MM.1S (cell line): ENCODE results near the gene NCSTN.

Experiments used
- DNase-seq: peaks from one replicate; pipeline ENCODE4 v3.0.0-alpha.2; 2015
- H2AFZ ChIP-seq: fragments of 300-600 bp; sonication (generic); 2 replicates; pipeline ENCODE4 v1.6.0; 2016; ENCODE audit warnings: antibody characterized with exemption, low read length
- H3F3A ChIP-seq: fragments of 300-600 bp; sonication (generic); 2 replicates; pipeline ENCODE4 v1.6.1; 2016; ENCODE audit warnings: mild to moderate bottlenecking, antibody characterized with exemption, low read length, moderate library complexity, mixed read lengths; ENCODE audit not compliant: insufficient read depth
- H3K27ac ChIP-seq: fragments of 300-600 bp; sonication (generic); 2 replicates; pipeline ENCODE4 v1.5.1; 2016; ENCODE audit warnings: mild to moderate bottlenecking, low read length
- H3K27me3 ChIP-seq: fragments of 300-600 bp; sonication (generic); replicated peaks from 2 replicates; pipeline ENCODE4 v1.6.0; 2016; ENCODE audit warnings: low read length; ENCODE audit not compliant: insufficient read depth
- H3K36me3 ChIP-seq: fragments of 300-600 bp; sonication (generic); replicated peaks from 2 replicates; pipeline ENCODE4 v1.6.1; 2016; ENCODE audit warnings: mild to moderate bottlenecking, low read length, mixed read lengths; ENCODE audit not compliant: insufficient read depth
- H3K4me1 ChIP-seq: fragments of 300-600 bp; sonication (generic); 2 replicates; pipeline ENCODE4 v1.6.1; 2016; ENCODE audit warnings: low read length, mixed read lengths
- H3K4me2 ChIP-seq: fragments of 300-600 bp; sonication (generic); 2 replicates; pipeline ENCODE4 v1.6.0; 2016; ENCODE audit warnings: low read depth, low read length
- H3K4me3 ChIP-seq: fragments of 300-600 bp; sonication (generic); 2 replicates; pipeline ENCODE4 v1.5.1; 2016; ENCODE audit warnings: low read length, mixed read lengths
- H3K79me2 ChIP-seq: fragments of 300-600 bp; sonication (generic); 2 replicates; pipeline ENCODE4 v1.6.1; 2016; ENCODE audit warnings: mixed run types, low read length, mixed read lengths
- H3K9ac ChIP-seq: fragments of 300-600 bp; sonication (generic); 2 replicates; pipeline ENCODE4 v1.6.1; 2016; ENCODE audit warnings: low read length, mixed read lengths
- H3K9me2 ChIP-seq: fragments of 300-600 bp; sonication (generic); replicated peaks from 2 replicates; pipeline ENCODE4 v1.6.1; 2016; ENCODE audit warnings: mild to moderate bottlenecking, low read length, mixed read lengths; ENCODE audit not compliant: insufficient read depth
- H3K9me3 ChIP-seq: fragments of 300-600 bp; sonication (generic); replicated peaks from 2 replicates; pipeline ENCODE4 v1.6.1; 2016; ENCODE audit warnings: mild to moderate bottlenecking, low read length, mixed read lengths; ENCODE audit not compliant: insufficient read depth
- H4K20me1 ChIP-seq: fragments of 300-600 bp; sonication (generic); 2 replicates; pipeline ENCODE4 v1.6.1; 2016; ENCODE audit warnings: mild to moderate bottlenecking, low read length, moderate library complexity, mixed read lengths; ENCODE audit not compliant: insufficient read depth
- EZH2 ChIP-seq: fragments of 300-600 bp; sonication (generic); optimal IDR thresholded peaks from 2 replicates; pipeline ENCODE3; 2017; ENCODE audit warnings: low read depth, mild to moderate bottlenecking, antibody characterized with exemption, low read length, mixed read lengths
- EZH2phosphoT487 ChIP-seq: fragments of 300-600 bp; sonication (generic); IDR thresholded peaks from 2 replicates; pipeline ENCODE4 v1.6.1; 2018; ENCODE audit warnings: antibody characterized with exemption, low read length
- TF ChIP-seq, protein P1 (sequence below): fragments of 300-600 bp; sonication (generic); IDR thresholded peaks from 2 replicates; pipeline ENCODE4 v1.5.1; 2016; ENCODE audit warnings: antibody characterized with exemption, low read length, mixed read lengths

Gene NCSTN

DNA sequence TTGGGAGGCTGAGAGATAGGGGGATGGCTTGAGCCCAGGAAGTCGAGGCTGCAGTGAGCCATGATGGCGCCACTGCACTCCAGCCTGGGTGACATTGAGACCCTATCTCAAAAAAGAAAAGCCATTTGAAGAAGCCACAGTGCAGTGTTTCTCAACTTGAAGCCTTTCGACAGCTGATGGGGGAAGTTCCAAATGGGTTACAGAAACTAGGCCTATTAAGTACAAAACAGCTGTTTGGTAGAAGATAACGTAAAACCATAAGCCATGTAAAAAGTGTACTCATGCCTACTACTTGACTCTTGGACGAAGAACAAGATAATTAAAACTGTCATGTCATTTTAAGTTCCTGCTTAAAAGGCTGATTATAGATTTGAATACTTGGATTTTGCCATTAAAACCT is 16.8 kb upstream of the NCSTN start:
- Histone ChIP-seq H3K36me3 (peaks cover 27% of the 10 kb centered on the region; the same call in 1 of the 2 replicates), H3K4me1 (no peaks in the 10 kb centered on the region), H2AFZ (no peak overlapping the region), H3K27ac (no peak overlapping the region), H3K9me3 (no peaks in the 10 kb centered on the region), H3K79me2 (peaks cover 15% of the 10 kb centered on the region), H3K9ac (no peak overlapping the region), H3K9me2 (no peaks in the 10 kb centered on the region), H3F3A (no peaks in the 10 kb centered on the region), H3K4me3 (no peak overlapping the region), H3K27me3 (no peaks in the 10 kb centered on the region), H4K20me1 (no peaks in the 10 kb centered on the region), H3K4me2 (no peak overlapping the region)
- no peak for DNase-seq
- TF ChIP-seq EZH2phosphoT487 (no peak), EZH2 (no peak)
- TF ChIP-seq, protein P1, sequence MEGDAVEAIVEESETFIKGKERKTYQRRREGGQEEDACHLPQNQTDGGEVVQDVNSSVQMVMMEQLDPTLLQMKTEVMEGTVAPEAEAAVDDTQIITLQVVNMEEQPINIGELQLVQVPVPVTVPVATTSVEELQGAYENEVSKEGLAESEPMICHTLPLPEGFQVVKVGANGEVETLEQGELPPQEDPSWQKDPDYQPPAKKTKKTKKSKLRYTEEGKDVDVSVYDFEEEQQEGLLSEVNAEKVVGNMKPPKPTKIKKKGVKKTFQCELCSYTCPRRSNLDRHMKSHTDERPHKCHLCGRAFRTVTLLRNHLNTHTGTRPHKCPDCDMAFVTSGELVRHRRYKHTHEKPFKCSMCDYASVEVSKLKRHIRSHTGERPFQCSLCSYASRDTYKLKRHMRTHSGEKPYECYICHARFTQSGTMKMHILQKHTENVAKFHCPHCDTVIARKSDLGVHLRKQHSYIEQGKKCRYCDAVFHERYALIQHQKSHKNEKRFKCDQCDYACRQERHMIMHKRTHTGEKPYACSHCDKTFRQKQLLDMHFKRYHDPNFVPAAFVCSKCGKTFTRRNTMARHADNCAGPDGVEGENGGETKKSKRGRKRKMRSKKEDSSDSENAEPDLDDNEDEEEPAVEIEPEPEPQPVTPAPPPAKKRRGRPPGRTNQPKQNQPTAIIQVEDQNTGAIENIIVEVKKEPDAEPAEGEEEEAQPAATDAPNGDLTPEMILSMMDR: no peak

DNA sequence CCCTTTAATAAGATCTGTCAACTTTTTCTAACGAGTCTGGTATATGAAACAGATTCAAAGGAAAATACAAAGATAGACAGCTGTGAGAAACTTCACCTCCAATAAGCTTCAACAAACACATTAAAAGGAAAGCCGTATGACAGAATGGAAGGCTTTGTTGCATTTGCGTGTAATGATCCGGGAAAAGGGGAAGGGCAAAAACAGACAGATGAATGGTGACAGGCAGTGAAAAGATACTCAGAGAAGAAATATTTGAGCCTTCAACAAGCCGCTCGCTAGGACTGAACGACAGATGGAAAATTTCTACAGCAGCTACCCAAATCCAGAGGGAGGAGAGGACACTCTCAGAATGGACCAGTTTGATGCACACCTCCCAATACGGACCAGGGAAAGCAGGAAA is 15.0 kb upstream of the NCSTN start:
- no peaks in the 10 kb centered on the region for H3K9me2 ChIP-seq
- H3K27ac ChIP-seq: no peak overlapping the region
- no peaks in the 10 kb centered on the region for H3F3A ChIP-seq
- H3K4me1 ChIP-seq: no peaks in the 10 kb centered on the region
- peaks cover 27% of the 10 kb centered on the region; the same call in 1 of the 2 replicates for H3K36me3 ChIP-seq
- H4K20me1 ChIP-seq: no peaks in the 10 kb centered on the region
- no peaks in the 10 kb centered on the region for H3K27me3 ChIP-seq
- DNase-seq: no peak
- H2AFZ ChIP-seq: no peak overlapping the region
- no peak overlapping the region for H3K4me3 ChIP-seq
- H3K9ac ChIP-seq: no peak overlapping the region
- H3K9me3 ChIP-seq: no peaks in the 10 kb centered on the region
- no peak for TF ChIP-seq EZH2phosphoT487
- TF ChIP-seq EZH2: no peak
- TF ChIP-seq, protein P1: no peak
- no peak overlapping the region for H3K4me2 ChIP-seq
- 0 out of 2 replicates have a peak, but pooled peaks cover 9% of the 10 kb centered on the region for H3K79me2 ChIP-seq

DNA sequence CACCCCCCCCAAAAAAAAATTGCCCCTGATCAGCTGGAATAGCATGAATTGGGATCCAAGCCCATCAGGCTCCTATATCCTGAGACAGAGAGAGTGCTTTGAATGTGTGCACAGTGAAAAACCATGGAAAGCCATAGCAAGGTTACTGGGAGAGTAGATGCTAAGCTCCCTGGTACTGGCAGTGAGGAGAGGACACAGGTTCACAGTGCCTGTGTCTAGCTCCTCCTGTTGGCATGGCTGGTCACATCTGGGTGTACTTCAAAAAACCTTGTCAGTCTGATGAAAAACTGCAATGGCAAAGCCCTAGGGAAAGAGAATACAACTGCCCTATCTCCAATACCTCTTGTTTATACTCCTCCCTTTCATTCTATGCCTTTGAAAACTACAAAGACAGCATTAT is 13.1 kb upstream of the NCSTN start:
- no peak overlapping the region for H3K4me3 ChIP-seq
- peaks cover 33% of the 10 kb centered on the region; the same call in 1 of the 2 replicates for H3K36me3 ChIP-seq
- H3K27me3 ChIP-seq: no peaks in the 10 kb centered on the region
- 0 out of 2 replicates have a peak, but pooled peaks cover 10% of the 10 kb centered on the region for H3K79me2 ChIP-seq
- no peak overlapping the region for H2AFZ ChIP-seq
- H3K4me1 ChIP-seq: no peaks in the 10 kb centered on the region
- H4K20me1 ChIP-seq: no peaks in the 10 kb centered on the region
- no peak overlapping the region for H3K4me2 ChIP-seq
- H3K9me2 ChIP-seq: no peaks in the 10 kb centered on the region
- no peak overlapping the region for H3K9ac ChIP-seq
- no peak overlapping the region for H3K27ac ChIP-seq
- TF ChIP-seq, protein P1: no peak
- no peak for TF ChIP-seq EZH2
- H3K9me3 ChIP-seq: no peaks in the 10 kb centered on the region
- DNase-seq: no peak
- H3F3A ChIP-seq: no peaks in the 10 kb centered on the region
